ENCODE results near the gene PHF13. TPM values are rescaled to one million over a fixed set of nuclear protein-coding genes. Genes with fewer than 3 reads are reported as not detected.

The PHF13 gene
- total RNA-seq, 1 experiment from 2014 or later: 20.9 TPM

- Histone ChIP-seq H3K27me3 (ENCODE audit: insufficient read depth, low read depth) (no peaks in the 10 kb centered on the region), H3K4me3 (no peak overlapping the region), H3K9me2 (ENCODE audit: insufficient read depth) (no peaks in the 10 kb centered on the region), H3K27ac (no peak overlapping the region), H4K20me1 (ENCODE audit: insufficient read depth) (no peaks in the 10 kb centered on the region), H3F3A (ENCODE audit: insufficient read depth, low read depth) (no peaks in the 10 kb centered on the region), H3K36me3 (ENCODE audit: low read depth) (no peaks in the 10 kb centered on the region), H3K9me3 (ENCODE audit: insufficient read depth, low read depth) (no peaks in the 10 kb centered on the region), H3K4me2 (no peak overlapping the region), H3K4me1 (replicated peaks; ENCODE audit: insufficient read depth) (peaks cover 8% of the 10 kb centered on the region), H3K79me2 (ENCODE audit: low read depth) (peaks cover 10% of the 10 kb centered on the region), H2AFZ (no peak overlapping the region)
- intact Hi-C loops (cut with micrococcal nuclease; ENCODE audit: unreplicated experiment): no loop called here
- no TSS peak for BruUV-seq (replicated peaks)
- POLR2A ChIA-PET (ENCODE audit: unreplicated experiment): no interaction called here
- no peak for TF ChIP-seq EZH2 (IDR thresholded peaks at IDR 0.05; ENCODE audit: low read depth)
- DNase-seq: no peak
- CTCF ChIA-PET: no interaction called here
Observed at GRCh38 chr1:6585081-6585722, 28.3 kb upstream of the PHF13 start.

DNA sequence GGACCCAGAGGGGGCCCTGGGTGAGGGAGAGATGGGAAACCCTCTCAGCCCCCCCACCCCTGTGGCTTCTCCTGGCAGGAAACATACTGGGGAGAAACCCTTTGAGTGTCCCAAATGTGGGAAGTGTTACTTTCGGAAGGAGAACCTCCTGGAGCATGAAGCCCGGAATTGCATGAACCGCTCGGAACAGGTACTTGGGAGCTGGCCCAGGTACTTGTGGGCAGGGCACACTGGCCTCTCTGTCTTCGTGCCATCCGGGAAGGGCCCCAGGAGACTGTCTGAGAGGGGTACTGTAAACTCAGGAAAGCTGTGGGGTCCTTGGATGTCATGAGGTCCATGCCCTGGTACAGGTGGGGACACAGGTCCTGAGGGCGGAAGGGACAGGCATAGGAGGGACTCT, 27.7 kb upstream of the PHF13 start:
- Histone ChIP-seq H3K4me2 (no peak overlapping the region), H3K9me2 (ENCODE audit: insufficient read depth) (no peaks in the 10 kb centered on the region), H3K36me3 (ENCODE audit: low read depth) (no peaks in the 10 kb centered on the region), H3K27ac (no peak overlapping the region), H3K4me1 (replicated peaks; ENCODE audit: insufficient read depth) (peaks cover 5% of the 10 kb centered on the region), H3K27me3 (ENCODE audit: insufficient read depth, low read depth) (no peaks in the 10 kb centered on the region), H3K4me3 (no peak overlapping the region), H3F3A (ENCODE audit: insufficient read depth, low read depth) (no peaks in the 10 kb centered on the region), H4K20me1 (ENCODE audit: insufficient read depth) (no peaks in the 10 kb centered on the region), H2AFZ (no peak overlapping the region), H3K9me3 (ENCODE audit: insufficient read depth, low read depth) (no peaks in the 10 kb centered on the region), H3K79me2 (ENCODE audit: low read depth) (peaks cover 4% of the 10 kb centered on the region; the same call in 1 of the 2 replicates)
- TF ChIP-seq CTCF (conservative IDR thresholded peaks at IDR 0.05): no peak
- TF ChIP-seq EZH2 (IDR thresholded peaks at IDR 0.05; ENCODE audit: low read depth): no peak
- no peak for DNase-seq
- ChIA-PET POLR2A (ENCODE audit: unreplicated experiment) (no interaction called here), CTCF (no interaction called here)
- BruUV-seq (replicated peaks): no TSS peak
- intact Hi-C loops (cut with micrococcal nuclease; ENCODE audit: unreplicated experiment): no loop called here

GRCh38 chr1:6586404-6586816, 27.1 kb upstream of the PHF13 start:
- no peak overlapping the region for H3K4me3 ChIP-seq
- H3K9me3 ChIP-seq (ENCODE audit: insufficient read depth, low read depth): no peaks in the 10 kb centered on the region
- TF ChIP-seq CTCF (conservative IDR thresholded peaks at IDR 0.05) (no peak), EZH2 (IDR thresholded peaks at IDR 0.05; ENCODE audit: low read depth) (no peak)
- H3K4me1 ChIP-seq (replicated peaks; ENCODE audit: insufficient read depth): no peaks in the 10 kb centered on the region
- H3K36me3 ChIP-seq (ENCODE audit: low read depth): no peaks in the 10 kb centered on the region
- H3K79me2 ChIP-seq (ENCODE audit: low read depth): no peaks in the 10 kb centered on the region
- H3K4me2 ChIP-seq: no peak overlapping the region
- H2AFZ ChIP-seq: no peak overlapping the region
- no peaks in the 10 kb centered on the region for H3K9me2 ChIP-seq (ENCODE audit: insufficient read depth)
- H4K20me1 ChIP-seq (ENCODE audit: insufficient read depth): no peaks in the 10 kb centered on the region
- CTCF ChIA-PET: no interaction called here
- no peak overlapping the region for H3K27ac ChIP-seq
- H3F3A ChIP-seq (ENCODE audit: insufficient read depth, low read depth): no peaks in the 10 kb centered on the region; the same call in 1 of the 2 replicates
- no TSS peak for BruUV-seq (replicated peaks)
- POLR2A ChIA-PET (ENCODE audit: unreplicated experiment): no interaction called here
- DNase-seq: no peak
- H3K27me3 ChIP-seq (ENCODE audit: insufficient read depth, low read depth): no peaks in the 10 kb centered on the region
- intact Hi-C loops (cut with micrococcal nuclease; ENCODE audit: unreplicated experiment): no loop called here
